Natural killer cell treated with Interleukin-12 subunit alpha and Interleukin-12 subunit beta and Interleukin-15 and Interleukin-18, amount 100 ng/mL, for 72 hours (primary cell): Measurements from ENCODE around the gene MRPS2. TPM values are rescaled to one million over a fixed set of nuclear protein-coding genes. Genes with fewer than 3 reads are reported as not detected.

ENCODE experiments used
- ATAC-seq, 2 donors: fragments of 150-1000 bp; cut with Tn5 transposase in 1 of 2; sonication (Bioruptor Pico), chemical (Tn5 transposase) in 1 of 2; 2 replicates each; pipeline ENCODE4 v1.10.0; 2021
- DNase-seq: peaks from one replicate; pipeline ENCODE4 v3.0.0; 2022; ENCODE audit warnings: low spot score
- H3K27ac Mint-ChIP-seq, 2 donors: 1 replicate in 1 of 2; 2 replicates in 1 of 2; pipeline ENCODE4 v1.8.0; 2022; ENCODE audit warnings: mixed read lengths in 2 of 2, mild to moderate bottlenecking in 1 of 2, moderate library complexity in 1 of 2
- H3K27me3 Mint-ChIP-seq, 2 donors: 1 replicate in 1 of 2; 2 replicates in 1 of 2; pipeline ENCODE4 v1.8.0; 2022; ENCODE audit warnings: mixed read lengths in 2 of 2
- H3K36me3 Mint-ChIP-seq: one replicate; pipeline ENCODE4 v1.8.0; 2022; ENCODE audit warnings: mixed read lengths
- H3K4me1 Mint-ChIP-seq, 2 donors: 1 replicate in 1 of 2; 2 replicates in 1 of 2; pipeline ENCODE4 v1.8.0; 2022; ENCODE audit warnings: low read depth in 2 of 2, mixed read lengths in 2 of 2, mild to moderate bottlenecking in 1 of 2
- H3K4me3 Mint-ChIP-seq: one replicate; pipeline ENCODE4 v1.8.0; 2022; ENCODE audit warnings: mixed read lengths
- H3K9me3 Mint-ChIP-seq: 2 replicates; pipeline ENCODE4 v1.8.0; 2022; ENCODE audit warnings: mixed read lengths
- total RNA-seq, 2 donors: library from RNA; stranded (reverse); gene quantifications; one replicate each; pipeline ENCODE4 v1.2.3, GENCODE V29; 2022

Gene MRPS2
- total RNA-seq, 2 donors from 2014 or later: 38.2 to 78.3 TPM

GRCh38 chr9:135551031-135551430 is 50.5 kb downstream of the MRPS2 start:
- Mint-ChIP-seq H3K27ac (no peak overlapping the region), H3K4me1 (no peaks in the 10 kb centered on the region), H3K4me3 (no peak overlapping the region), H3K36me3 (no peaks in the 10 kb centered on the region), H3K9me3 (no peaks in the 10 kb centered on the region), H3K27me3 (no peaks in the 10 kb centered on the region)
- ATAC-seq (no peak), DNase-seq (no peak)

DNA sequence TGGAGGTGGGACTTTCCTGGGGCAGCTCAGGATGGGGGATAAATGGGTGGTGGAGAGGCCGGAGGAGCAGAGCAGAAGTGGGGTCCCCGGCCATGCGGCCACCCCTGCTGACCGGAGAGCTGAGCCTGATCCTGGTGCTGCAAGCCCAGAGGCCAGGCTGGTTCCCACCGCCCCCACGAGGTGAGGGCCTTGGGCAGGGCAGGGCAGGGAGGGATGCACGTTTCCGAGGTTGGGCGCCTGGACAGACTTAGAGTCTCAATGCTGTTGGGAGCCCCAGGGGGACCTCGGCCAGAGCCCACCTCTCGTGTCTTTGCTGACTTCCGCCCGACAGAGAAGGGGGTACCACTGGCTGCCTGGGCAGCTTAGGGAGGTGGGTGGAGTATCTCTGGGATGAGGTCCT is 51.0 kb downstream of the MRPS2 start:
- Mint-ChIP-seq H3K36me3 (no peaks in the 10 kb centered on the region), H3K27ac (no peak overlapping the region), H3K4me1 (no peaks in the 10 kb centered on the region), H3K27me3 (no peaks in the 10 kb centered on the region), H3K9me3 (no peaks in the 10 kb centered on the region), H3K4me3 (no peak overlapping the region)
- no peak for ATAC-seq
- no peak for DNase-seq

GRCh38 chr9:135552021-135552697 is 51.7 kb downstream of the MRPS2 start:
- no peaks in the 10 kb centered on the region for H3K4me1 Mint-ChIP-seq
- H3K27ac Mint-ChIP-seq: no peak overlapping the region
- no peak overlapping the region for H3K4me3 Mint-ChIP-seq
- no peaks in the 10 kb centered on the region for H3K9me3 Mint-ChIP-seq
- H3K36me3 Mint-ChIP-seq: no peaks in the 10 kb centered on the region
- DNase-seq (no peak), ATAC-seq (no peak)
- no peaks in the 10 kb centered on the region for H3K27me3 Mint-ChIP-seq

DNA sequence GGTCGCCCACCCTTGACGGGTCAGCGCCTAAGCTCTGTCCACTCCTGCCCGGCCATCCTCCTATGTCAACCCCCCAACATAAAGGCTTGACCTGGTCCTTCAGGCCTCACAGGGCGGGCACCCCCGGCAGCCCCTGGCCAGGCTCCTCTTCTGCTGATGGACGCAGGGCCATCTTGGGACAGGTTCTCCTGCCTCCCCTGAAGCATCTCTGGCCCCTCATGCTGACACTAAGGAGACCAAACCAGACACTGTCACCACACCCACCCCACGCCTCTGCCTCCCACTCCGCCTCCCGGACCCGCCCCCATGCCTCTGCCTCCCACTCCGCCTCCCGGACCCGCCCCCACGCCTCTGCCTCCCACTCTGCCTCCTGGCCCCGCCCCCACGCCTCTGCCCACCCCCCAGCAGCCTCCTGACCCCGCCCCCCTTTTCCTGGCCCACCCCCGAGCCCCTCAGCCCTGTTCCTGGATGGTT is 52.3 kb downstream of the MRPS2 start:
- Mint-ChIP-seq H3K4me1 (no peaks in the 10 kb centered on the region), H3K27ac (no peak overlapping the region)

More for the DNA sequence above, 52.3 kb downstream of the MRPS2 start:
- H3K9me3 Mint-ChIP-seq: no peaks in the 10 kb centered on the region
- ATAC-seq: no peak
- H3K36me3 Mint-ChIP-seq: no peaks in the 10 kb centered on the region
- no peak overlapping the region for H3K4me3 Mint-ChIP-seq
- no peak for DNase-seq
- no peaks in the 10 kb centered on the region for H3K27me3 Mint-ChIP-seq

Other genes with a start within 250 kb of the MRPS2 start
- gene PPP1R26, start 20.9 kb upstream of the MRPS2 start, total RNA-seq: 1 to 10 TPM; 3.7 to 7.7 TPM
- not detected for gene LCN1, start 20.8 kb downstream of the MRPS2 start, total RNA-seq
- gene OBP2A, start 45.4 kb downstream of the MRPS2 start, total RNA-seq: not detected
- not detected for gene PAEP, start 61.1 kb downstream of the MRPS2 start, total RNA-seq
- not detected for gene GLT6D1, start 138.9 kb downstream of the MRPS2 start, total RNA-seq
- not detected for gene LCN9, start 162.6 kb downstream of the MRPS2 start, total RNA-seq
- not detected for gene SOHLH1, start 198.8 kb downstream of the MRPS2 start, total RNA-seq
- not detected for gene KCNT1, start 201.5 kb downstream of the MRPS2 start, total RNA-seq